ENCODE measurements around the gene PDZD4. TPM values are rescaled to one million over a fixed set of nuclear protein-coding genes. Genes with fewer than 3 reads are reported as not detected.
"Not testable (repeated sequence)": the region's sequence is repeated elsewhere in the genome, so short reads cannot be mapped to it uniquely, and the experiment has no call there.

PDZD4 gene
- total RNA-seq, 1 donor from 2014 or later = 8.3 TPM

GRCh38 chrX:153818571-153819383 is 11.6 kb downstream of the PDZD4 start:
- Histone ChIP-seq H3K27me3 (no peaks in the 10 kb centered on the region), H3K27ac (no peak overlapping the region), H3K36me3 (no peaks in the 10 kb centered on the region), H3K9me3 (no peaks in the 10 kb centered on the region), H3K4me3 (peak overlapping the region; percentile 47), H3K4me1 (no peaks in the 10 kb centered on the region)
- ATAC-seq (peak; percentile 87), DNase-seq (no peak)
- intact Hi-C loops (cut with DNase I) = no loop called here
- TF ChIP-seq CTCF (IDR thresholded peaks at IDR 0.05) = no peak

DNA sequence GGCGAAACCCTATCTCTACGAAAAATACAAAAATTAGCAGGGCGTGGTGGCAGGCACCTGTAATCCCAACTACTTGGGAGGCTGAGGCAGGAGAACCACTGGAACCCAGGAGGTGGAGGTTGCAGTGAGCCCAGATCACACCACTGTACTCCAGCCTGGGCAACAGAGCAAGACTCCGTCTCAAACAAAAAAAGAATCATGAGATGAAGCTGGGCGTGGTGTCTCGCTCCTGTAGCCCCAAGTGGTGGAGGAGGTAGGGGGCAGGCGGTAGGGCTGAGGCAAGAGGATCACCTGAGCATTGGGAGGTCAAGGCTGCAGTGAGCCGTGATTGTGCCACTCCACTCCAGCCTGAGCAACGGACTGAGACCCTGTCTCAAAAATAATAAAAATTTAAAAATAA is 12.3 kb downstream of the PDZD4 start:
- H3K27ac ChIP-seq; H3K9me3 ChIP-seq; intact Hi-C loops (cut with DNase I); H3K4me1 ChIP-seq; H3K4me3 ChIP-seq; H3K36me3 ChIP-seq; ATAC-seq; DNase-seq; H3K27me3 ChIP-seq: not testable (repeated sequence)

DNA sequence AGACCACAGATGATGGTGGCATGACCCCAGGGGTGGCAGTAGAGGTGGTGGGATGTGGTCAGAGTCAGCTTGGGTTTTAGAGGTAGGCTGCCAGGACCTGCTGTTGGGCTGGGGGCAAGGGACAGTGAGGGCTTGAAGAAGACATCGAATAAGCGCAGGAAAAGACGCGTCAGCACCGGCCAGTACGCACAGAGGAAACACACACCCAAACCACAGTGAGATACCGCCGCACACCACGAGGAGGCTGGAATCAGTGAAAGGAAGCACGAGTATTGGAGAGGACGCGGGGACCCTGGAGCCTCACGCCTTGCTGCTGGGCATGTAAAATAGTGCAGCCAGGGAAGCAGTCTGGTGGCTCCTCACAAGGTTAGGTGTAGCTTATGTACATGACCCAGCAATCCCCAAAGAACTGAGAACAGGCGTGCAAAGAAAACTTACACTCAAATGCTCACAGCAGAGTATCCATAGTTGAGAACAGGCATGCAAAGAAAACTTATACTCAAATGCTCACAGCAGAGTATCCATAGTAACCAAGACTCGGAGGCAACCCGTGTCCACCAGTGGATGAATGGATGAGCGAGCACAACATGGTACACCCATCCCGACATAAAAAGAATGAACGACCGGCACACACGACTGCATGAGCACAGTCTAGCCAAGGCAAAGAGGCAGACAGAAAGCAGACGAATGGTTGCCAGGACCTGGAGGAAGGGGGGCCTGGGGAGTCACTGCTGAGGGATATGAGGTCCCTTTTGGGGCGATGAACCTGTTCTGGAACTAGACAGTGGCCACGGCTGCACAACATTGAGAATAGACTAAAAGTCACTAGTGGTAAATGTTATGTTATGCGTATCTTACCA is 13.3 kb downstream of the PDZD4 start:
- H3K27me3 ChIP-seq = no peaks in the 10 kb centered on the region
- intact Hi-C loops (cut with DNase I) = no loop called here
- H3K27ac ChIP-seq = no peak overlapping the region
- no peak overlapping the region for H3K4me3 ChIP-seq
- TF ChIP-seq CTCF (IDR thresholded peaks at IDR 0.05) = no peak
- H3K36me3 ChIP-seq = no peaks in the 10 kb centered on the region
- no peaks in the 10 kb centered on the region for H3K4me1 ChIP-seq
- no peak for ATAC-seq
- no peaks in the 10 kb centered on the region for H3K9me3 ChIP-seq
- DNase-seq = no peak

DNA sequence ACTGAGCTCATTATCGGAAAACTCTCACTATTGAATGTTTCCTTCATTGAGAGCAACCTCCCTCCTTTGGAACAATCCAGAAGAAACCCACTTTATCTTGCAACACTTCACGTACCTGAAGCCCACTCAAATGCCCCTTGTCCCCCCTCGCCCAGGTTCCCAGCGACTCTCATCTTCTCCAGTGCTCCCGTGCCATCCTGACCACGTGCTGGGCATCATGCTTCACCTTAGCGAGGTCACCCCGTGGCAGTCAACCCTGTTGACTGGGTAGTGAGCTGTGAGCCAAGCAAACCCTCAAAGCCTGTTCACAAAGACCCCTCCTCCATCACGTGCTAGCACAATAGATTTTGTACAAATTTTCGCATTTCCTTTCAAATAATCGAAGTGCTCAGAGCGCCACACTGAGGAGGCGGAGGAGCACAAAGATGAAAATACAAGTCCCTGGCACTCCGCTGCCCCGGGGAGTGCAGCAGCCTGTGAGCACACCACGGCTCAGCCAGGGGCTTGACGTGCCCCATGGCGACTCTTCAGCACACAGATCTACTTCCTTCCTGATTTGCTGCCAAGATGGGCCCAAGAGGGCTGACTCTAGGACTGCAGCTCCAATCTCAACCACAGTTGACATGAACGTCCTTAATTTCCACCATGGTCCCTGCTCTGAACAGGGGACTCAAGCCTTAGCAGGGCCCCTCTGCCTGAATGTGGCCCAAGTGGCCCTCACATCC is 15.6 kb downstream of the PDZD4 start:
- H3K27ac ChIP-seq = no peak overlapping the region
- H3K9me3 ChIP-seq = no peaks in the 10 kb centered on the region
- intact Hi-C loops (cut with DNase I) = no loop called here
- DNase-seq = no peak
- H3K27me3 ChIP-seq = no peaks in the 10 kb centered on the region
- no peak for TF ChIP-seq CTCF (IDR thresholded peaks at IDR 0.05)
- no peaks in the 10 kb centered on the region for H3K36me3 ChIP-seq
- no peak for ATAC-seq
- no peak overlapping the region for H3K4me3 ChIP-seq
- no peaks in the 10 kb centered on the region for H3K4me1 ChIP-seq

DNA sequence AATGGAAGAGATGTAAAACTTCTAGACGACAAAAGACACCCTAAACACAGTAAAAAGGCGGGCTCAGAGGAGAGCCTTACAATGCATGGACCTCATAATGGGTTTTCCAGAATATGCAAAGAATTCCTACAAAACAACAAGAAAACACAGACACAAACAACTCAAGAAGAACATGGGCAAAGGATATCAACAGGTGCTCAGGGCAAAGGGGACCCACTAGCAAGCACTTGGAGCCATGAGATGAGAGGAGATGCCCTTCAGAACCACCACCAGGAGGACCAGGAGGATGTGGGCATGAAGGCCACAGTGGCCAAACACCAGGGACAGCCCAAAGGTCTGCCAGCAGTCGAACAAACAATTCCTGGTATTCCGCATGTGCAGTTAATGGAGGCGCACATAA is 17.2 kb downstream of the PDZD4 start:
- intact Hi-C loops (cut with DNase I) = no loop called here
- no peak for TF ChIP-seq CTCF (IDR thresholded peaks at IDR 0.05)
- no peak overlapping the region for H3K27ac ChIP-seq
- DNase-seq = no peak
- no peaks in the 10 kb centered on the region for H3K9me3 ChIP-seq
- no peaks in the 10 kb centered on the region for H3K4me1 ChIP-seq
- no peak overlapping the region for H3K4me3 ChIP-seq
- no peak for ATAC-seq
- H3K36me3 ChIP-seq = no peaks in the 10 kb centered on the region
- no peaks in the 10 kb centered on the region for H3K27me3 ChIP-seq
